ENCODE data around the gene NELFE. TPM values are rescaled to one million over a fixed set of nuclear protein-coding genes. Genes with fewer than 3 reads are reported as not detected.

Gene NELFE
- total and polyA plus RNA-seq, 2 of the 13 experiments (the other 11 are each of a cell fraction or from before 2014, with no cell fraction given), result 51.3 to 69.8 TPM

GRCh38 chr6:31945507-31946369, 13.0 kb downstream of the NELFE start, which contains the start of gene CFB (continued):
- TF ChIP-seq, protein P1, sequence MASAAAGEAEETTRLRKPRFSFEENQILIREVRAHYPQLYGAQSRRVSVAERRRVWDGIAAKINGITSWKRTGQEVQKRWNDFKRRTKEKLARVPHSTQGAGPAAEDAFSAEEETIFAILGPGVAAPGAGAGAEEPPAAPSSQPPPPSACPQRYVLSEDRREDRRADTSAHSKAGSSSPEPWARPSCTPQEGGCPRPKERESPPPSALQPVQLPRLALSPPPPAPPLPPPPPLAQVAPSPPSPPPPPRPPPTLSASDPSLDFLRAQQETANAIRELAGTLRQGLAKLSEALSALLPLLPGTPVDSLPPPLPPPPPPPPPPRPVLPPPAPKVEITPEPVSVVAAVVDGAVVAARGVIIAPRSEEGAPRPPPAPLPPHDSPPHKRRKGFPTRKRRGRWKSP (CRISPR knock-in tag; IDR thresholded peaks at IDR 0.05), result peak; percentile 87
- peak; percentile 65; the same call in 1 of the 2 replicates for TF ChIP-seq MIER3 (CRISPR knock-in tag; IDR thresholded peaks at IDR 0.05; ENCODE audit: borderline replicate concordance)
- no peak for TF ChIP-seq ZNF496 (CRISPR knock-in tag; IDR thresholded peaks at IDR 0.05; ENCODE audit: insufficient replicate concordance)
- no peak; the same call in 1 of the 2 replicates for TF ChIP-seq GATA4 (IDR thresholded peaks at IDR 0.05; ENCODE audit: borderline replicate concordance, low read depth)
- TF ChIP-seq ZNF282 (IDR thresholded peaks at IDR 0.05; ENCODE audit: partially characterized antibody), result no peak
- TF ChIP-seq ZMYM2 (CRISPR knock-in tag; IDR thresholded peaks at IDR 0.05), result no peak
- peak; percentile 78 for TF ChIP-seq ELF1 (CRISPR knock-in tag; IDR thresholded peaks at IDR 0.05)
- TF ChIP-seq ZSCAN20 (CRISPR knock-in tag; IDR thresholded peaks at IDR 0.05; ENCODE audit: borderline replicate concordance), result peak; percentile 54; the same call in 1 of the 2 replicates
- no peak; the same call in 1 of the 2 replicates for TF ChIP-seq ZNF3 (CRISPR knock-in tag; IDR thresholded peaks at IDR 0.05)
- TF ChIP-seq, protein P2, sequence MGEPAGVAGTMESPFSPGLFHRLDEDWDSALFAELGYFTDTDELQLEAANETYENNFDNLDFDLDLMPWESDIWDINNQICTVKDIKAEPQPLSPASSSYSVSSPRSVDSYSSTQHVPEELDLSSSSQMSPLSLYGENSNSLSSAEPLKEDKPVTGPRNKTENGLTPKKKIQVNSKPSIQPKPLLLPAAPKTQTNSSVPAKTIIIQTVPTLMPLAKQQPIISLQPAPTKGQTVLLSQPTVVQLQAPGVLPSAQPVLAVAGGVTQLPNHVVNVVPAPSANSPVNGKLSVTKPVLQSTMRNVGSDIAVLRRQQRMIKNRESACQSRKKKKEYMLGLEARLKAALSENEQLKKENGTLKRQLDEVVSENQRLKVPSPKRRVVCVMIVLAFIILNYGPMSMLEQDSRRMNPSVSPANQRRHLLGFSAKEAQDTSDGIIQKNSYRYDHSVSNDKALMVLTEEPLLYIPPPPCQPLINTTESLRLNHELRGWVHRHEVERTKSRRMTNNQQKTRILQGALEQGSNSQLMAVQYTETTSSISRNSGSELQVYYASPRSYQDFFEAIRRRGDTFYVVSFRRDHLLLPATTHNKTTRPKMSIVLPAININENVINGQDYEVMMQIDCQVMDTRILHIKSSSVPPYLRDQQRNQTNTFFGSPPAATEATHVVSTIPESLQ (CRISPR knock-in tag; conservative IDR thresholded peaks at IDR 0.05), result peak; percentile 62; the same call in 1 of the 2 replicates
- TF ChIP-seq EHMT2 (IDR thresholded peaks at IDR 0.05; ENCODE audit: borderline replicate concordance, low read depth, low read length), result peak; percentile 71; the same call in 1 of the 2 replicates
- no peak for TF ChIP-seq MLLT10 (CRISPR knock-in tag; IDR thresholded peaks at IDR 0.05)
- no peak; the same call in 1 of the 2 replicates for TF ChIP-seq LBX2 (CRISPR knock-in tag; IDR thresholded peaks at IDR 0.05; ENCODE audit: borderline replicate concordance)
- no peak for TF ChIP-seq ZNF180 (CRISPR knock-in tag; IDR thresholded peaks at IDR 0.05; ENCODE audit: borderline replicate concordance, low read depth)
- TF ChIP-seq, protein P3, sequence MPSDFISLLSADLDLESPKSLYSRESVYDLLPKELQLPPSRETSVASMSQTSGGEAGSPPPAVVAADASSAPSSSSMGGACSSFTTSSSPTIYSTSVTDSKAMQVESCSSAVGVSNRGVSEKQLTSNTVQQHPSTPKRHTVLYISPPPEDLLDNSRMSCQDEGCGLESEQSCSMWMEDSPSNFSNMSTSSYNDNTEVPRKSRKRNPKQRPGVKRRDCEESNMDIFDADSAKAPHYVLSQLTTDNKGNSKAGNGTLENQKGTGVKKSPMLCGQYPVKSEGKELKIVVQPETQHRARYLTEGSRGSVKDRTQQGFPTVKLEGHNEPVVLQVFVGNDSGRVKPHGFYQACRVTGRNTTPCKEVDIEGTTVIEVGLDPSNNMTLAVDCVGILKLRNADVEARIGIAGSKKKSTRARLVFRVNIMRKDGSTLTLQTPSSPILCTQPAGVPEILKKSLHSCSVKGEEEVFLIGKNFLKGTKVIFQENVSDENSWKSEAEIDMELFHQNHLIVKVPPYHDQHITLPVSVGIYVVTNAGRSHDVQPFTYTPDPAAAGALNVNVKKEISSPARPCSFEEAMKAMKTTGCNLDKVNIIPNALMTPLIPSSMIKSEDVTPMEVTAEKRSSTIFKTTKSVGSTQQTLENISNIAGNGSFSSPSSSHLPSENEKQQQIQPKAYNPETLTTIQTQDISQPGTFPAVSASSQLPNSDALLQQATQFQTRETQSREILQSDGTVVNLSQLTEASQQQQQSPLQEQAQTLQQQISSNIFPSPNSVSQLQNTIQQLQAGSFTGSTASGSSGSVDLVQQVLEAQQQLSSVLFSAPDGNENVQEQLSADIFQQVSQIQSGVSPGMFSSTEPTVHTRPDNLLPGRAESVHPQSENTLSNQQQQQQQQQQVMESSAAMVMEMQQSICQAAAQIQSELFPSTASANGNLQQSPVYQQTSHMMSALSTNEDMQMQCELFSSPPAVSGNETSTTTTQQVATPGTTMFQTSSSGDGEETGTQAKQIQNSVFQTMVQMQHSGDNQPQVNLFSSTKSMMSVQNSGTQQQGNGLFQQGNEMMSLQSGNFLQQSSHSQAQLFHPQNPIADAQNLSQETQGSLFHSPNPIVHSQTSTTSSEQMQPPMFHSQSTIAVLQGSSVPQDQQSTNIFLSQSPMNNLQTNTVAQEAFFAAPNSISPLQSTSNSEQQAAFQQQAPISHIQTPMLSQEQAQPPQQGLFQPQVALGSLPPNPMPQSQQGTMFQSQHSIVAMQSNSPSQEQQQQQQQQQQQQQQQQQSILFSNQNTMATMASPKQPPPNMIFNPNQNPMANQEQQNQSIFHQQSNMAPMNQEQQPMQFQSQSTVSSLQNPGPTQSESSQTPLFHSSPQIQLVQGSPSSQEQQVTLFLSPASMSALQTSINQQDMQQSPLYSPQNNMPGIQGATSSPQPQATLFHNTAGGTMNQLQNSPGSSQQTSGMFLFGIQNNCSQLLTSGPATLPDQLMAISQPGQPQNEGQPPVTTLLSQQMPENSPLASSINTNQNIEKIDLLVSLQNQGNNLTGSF (CRISPR knock-in tag; IDR thresholded peaks at IDR 0.05), result 0 out of 2 replicates have a peak, but pooled peaks have one; percentile 2
- TF ChIP-seq TCF7L2 (IDR thresholded peaks at IDR 0.05; ENCODE audit: low read depth, low read length), result no peak
- peak; percentile 77 for TF ChIP-seq ZNF776 (CRISPR knock-in tag; IDR thresholded peaks at IDR 0.05)
- peak; percentile 90 for TF ChIP-seq KAT8 (CRISPR knock-in tag; IDR thresholded peaks at IDR 0.05)
- TF ChIP-seq ZNF816 (CRISPR knock-in tag; IDR thresholded peaks at IDR 0.05; ENCODE audit: borderline replicate concordance), result peak; percentile 57; the same call in 1 of the 2 replicates
